ENCODE results near the gene GRK5.

Gene GRK5

DNA sequence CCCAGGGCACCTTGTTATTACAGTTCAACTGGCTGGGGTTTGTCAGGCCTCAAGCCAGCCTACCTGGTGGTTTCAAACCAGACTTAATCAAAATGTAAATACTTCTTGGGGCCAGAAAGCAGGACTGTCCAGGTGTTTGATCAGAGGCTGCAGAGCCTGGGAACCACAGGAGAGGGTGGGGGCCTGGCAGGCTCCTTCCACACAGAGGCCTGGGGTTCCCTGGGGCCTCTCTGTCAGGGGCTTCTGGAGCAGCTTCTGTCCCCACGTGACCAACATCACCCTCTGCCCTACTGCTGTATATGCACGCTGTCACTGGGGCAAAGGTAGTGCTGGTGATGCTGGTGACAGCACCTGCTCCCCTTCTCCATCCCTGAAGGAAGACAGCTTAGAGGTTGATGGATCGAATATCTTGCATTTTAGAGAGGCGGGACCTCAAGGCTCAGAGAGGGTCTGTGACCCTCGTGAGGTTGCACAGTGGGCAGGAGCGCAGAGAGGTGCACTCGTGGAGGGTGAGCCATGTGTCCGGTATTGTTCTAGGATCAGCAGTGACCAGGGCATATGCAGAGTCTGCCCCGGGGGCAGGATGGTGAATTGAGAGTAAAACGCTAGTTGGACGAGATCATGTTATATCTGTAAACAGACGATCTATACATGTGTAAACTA is 95.4 kb downstream of the GRK5 start:
- no peak for DNase-seq (ENCODE audit: low read depth)
- TF ChIP-seq, protein P1, sequence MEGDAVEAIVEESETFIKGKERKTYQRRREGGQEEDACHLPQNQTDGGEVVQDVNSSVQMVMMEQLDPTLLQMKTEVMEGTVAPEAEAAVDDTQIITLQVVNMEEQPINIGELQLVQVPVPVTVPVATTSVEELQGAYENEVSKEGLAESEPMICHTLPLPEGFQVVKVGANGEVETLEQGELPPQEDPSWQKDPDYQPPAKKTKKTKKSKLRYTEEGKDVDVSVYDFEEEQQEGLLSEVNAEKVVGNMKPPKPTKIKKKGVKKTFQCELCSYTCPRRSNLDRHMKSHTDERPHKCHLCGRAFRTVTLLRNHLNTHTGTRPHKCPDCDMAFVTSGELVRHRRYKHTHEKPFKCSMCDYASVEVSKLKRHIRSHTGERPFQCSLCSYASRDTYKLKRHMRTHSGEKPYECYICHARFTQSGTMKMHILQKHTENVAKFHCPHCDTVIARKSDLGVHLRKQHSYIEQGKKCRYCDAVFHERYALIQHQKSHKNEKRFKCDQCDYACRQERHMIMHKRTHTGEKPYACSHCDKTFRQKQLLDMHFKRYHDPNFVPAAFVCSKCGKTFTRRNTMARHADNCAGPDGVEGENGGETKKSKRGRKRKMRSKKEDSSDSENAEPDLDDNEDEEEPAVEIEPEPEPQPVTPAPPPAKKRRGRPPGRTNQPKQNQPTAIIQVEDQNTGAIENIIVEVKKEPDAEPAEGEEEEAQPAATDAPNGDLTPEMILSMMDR (conservative IDR thresholded peaks at IDR 0.05; ENCODE audit: low read depth, low read length) = no peak
- no peak overlapping the region for H3K4me3 ChIP-seq (ENCODE audit: low read depth, low read length)

DNA sequence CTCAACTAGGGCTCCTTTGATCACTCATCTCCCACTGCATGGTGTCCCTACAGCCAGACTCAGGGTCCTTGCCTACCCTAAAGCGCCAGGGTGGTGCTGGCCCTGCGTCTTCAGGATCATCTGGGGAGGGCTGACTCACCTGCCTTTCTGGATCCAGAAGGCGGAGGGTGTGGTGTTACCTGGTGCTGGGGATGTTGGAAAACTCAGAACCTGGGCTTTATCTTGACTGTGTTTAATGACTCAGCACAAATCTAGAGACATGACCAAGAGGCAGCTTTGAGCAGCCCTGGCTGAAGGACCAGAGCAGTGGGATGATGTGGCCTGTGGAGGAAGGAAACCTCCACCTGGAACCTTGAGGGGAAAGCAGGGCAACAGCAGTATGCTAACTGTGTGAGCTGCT is 96.5 kb downstream of the GRK5 start:
- DNase-seq (ENCODE audit: low read depth) = no peak
- no peak overlapping the region for H3K4me3 ChIP-seq (ENCODE audit: low read depth, low read length)
- TF ChIP-seq, protein P1 (conservative IDR thresholded peaks at IDR 0.05; ENCODE audit: low read depth, low read length) = no peak

DNA sequence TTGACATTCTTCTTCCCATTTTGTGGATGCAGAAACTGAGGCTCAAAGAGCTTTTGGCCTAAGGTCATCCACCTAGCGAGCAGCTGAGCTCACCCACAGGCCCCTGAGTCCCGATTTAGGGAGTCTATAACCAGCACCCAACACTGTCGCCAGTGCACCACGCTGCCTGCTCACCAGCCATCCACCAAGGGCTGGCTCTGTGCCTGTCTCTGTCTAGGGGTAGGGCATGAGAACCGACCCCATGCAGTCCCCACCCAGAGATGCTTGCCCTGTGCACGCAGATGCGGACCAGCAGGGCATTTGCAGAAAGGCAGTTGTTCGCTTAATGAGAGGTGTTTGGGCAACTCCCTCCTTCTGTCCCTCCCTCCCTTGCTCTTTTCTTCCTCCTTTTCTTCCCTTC is 97.2 kb downstream of the GRK5 start:
- no peak overlapping the region for H3K4me3 ChIP-seq (ENCODE audit: low read depth, low read length)
- DNase-seq (ENCODE audit: low read depth) = no peak
- TF ChIP-seq, protein P1 (conservative IDR thresholded peaks at IDR 0.05; ENCODE audit: low read depth, low read length) = no peak

DNA sequence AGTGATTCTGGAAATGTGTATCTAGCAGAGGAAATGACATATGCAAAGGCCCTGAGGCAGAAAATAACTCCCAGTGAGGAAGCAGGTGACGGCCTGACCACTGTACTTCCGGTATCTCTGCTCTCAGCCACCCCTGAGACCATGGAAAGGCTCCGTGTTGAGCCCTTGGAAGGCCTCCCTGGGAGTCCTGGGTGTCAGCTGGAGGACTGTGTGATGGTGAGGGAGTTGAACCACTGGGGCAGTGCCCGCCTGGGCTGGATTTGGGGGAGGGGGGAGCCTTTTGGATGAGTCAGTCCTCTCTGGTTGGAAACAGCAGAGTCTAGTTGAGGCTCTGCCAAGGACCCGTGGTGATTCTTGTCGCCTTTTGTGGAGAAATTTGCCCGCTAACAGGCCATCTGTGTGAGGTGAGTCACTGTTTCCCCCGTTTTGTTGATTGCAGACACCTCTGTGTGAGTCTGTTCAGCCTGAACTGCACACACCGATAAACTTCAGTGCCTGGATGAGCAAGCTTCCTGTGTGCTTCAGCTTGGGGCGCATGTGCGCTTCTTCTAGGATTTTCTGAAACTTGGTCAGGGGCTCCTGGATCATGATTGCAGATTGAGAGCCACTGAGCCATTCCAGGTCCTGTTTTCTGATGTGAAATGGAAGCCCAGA is 98.6 kb downstream of the GRK5 start:
- TF ChIP-seq, protein P1 (conservative IDR thresholded peaks at IDR 0.05; ENCODE audit: low read depth, low read length) = peak; percentile 16
- peak; percentile 95 for DNase-seq (ENCODE audit: low read depth)
- no peak overlapping the region for H3K4me3 ChIP-seq (ENCODE audit: low read depth, low read length)

DNA sequence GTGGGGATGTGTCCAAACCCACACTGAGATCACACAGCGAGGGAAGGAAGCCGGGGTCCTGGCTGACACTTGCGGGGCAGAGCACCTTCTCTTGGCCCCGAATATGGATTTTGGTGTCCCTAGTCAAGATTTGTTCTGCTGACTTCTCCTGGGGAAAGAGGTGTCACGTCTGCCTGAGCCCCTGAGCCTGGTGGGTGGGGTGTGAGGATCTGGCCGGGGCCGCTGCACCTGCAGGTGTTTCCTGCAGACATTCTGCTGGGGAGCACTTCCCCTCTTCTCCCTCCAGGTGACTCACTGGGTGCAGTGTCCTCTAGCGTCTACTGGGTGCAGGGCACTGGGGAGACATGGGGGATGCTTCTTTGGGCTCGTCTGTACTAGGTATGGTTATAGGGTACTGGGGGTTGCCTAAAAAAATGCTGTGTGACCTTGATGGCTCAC is 99.2 kb downstream of the GRK5 start:
- no peak overlapping the region for H3K4me3 ChIP-seq (ENCODE audit: low read depth, low read length)
- no peak for DNase-seq (ENCODE audit: low read depth)
- TF ChIP-seq, protein P1 (conservative IDR thresholded peaks at IDR 0.05; ENCODE audit: low read depth, low read length) = peak; percentile 55

DNA sequence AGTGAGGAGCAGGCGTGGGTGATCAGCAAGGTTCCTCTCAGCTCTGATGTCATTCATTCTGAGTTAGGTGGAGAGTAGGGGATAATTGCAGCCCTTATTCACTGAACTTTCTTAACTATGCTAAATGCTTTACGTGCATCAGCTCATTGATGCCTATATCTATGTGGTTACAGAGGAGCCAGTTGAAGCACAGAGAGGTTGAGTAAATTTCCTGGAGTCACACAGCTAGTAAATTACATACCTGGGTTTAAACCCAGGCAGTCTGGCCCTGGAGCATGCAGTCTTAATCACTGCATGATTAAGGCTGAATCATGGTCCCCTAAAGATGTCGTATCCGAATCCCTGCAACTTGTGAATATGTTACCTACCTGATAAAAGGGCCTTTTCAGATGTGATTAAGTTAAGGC is 99.6 kb downstream of the GRK5 start:
- no peak for DNase-seq (ENCODE audit: low read depth)

More for the DNA sequence above, 99.6 kb downstream of the GRK5 start:
- no peak overlapping the region for H3K4me3 ChIP-seq (ENCODE audit: low read depth, low read length)
- TF ChIP-seq, protein P1 (conservative IDR thresholded peaks at IDR 0.05; ENCODE audit: low read depth, low read length) = no peak

Data from choroid plexus epithelial cell (primary cell).